ENCODE results near the gene SH3RF2.

DNA sequence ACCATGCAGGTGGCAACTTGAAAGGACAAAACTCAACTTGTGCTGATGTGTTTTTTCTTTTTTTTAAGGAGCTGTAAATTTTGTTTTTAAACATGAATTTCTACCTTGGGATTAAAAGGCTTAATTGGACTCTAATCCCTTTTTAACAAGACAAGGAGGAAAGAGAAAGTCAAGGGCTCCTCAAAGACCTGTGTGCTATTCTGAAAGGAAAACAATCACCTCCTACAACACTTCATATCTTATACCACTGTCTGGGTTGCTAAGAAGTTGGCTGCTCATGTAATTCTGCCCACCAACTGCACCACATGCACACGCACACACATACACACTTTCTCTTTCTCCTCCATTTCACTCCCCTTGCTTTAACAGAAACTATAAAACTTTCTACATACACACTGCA lies 78.6 kb downstream of the SH3RF2 start:
- TF ChIP-seq, protein P1, sequence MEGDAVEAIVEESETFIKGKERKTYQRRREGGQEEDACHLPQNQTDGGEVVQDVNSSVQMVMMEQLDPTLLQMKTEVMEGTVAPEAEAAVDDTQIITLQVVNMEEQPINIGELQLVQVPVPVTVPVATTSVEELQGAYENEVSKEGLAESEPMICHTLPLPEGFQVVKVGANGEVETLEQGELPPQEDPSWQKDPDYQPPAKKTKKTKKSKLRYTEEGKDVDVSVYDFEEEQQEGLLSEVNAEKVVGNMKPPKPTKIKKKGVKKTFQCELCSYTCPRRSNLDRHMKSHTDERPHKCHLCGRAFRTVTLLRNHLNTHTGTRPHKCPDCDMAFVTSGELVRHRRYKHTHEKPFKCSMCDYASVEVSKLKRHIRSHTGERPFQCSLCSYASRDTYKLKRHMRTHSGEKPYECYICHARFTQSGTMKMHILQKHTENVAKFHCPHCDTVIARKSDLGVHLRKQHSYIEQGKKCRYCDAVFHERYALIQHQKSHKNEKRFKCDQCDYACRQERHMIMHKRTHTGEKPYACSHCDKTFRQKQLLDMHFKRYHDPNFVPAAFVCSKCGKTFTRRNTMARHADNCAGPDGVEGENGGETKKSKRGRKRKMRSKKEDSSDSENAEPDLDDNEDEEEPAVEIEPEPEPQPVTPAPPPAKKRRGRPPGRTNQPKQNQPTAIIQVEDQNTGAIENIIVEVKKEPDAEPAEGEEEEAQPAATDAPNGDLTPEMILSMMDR (IDR thresholded peaks at IDR 0.05; ENCODE audit: poor library complexity): no peak
- TF ChIP-seq EZH2 (IDR thresholded peaks at IDR 0.05; ENCODE audit: borderline replicate concordance) (no peak), EZH2phosphoT487 (IDR thresholded peaks at IDR 0.05; ENCODE audit: low read depth, severe bottlenecking, unreplicated experiment) (no peak)
